Choroid plexus epithelial cell (primary cell): ENCODE results near the gene ATP10A.

ENCODE experiments used
- DNase-seq: peaks from one replicate; pipeline ENCODE4 v3.0.0-alpha.2; 2010; ENCODE audit warnings: low read depth
- H3K4me3 ChIP-seq: 2 replicates; pipeline ENCODE4 v1.5.1; 2011; ENCODE audit warnings: low read depth, mild to moderate bottlenecking, control low read depth, low read length, moderate library complexity
- CTCF ChIP-seq: conservative IDR thresholded peaks from 2 replicates; pipeline ENCODE4 v1.5.1; 2011; ENCODE audit warnings: low read depth, mild to moderate bottlenecking, control low read depth, inconsistent platforms, low read length, moderate library complexity

The ATP10A gene

GRCh38 chr15:25719101-25719985 lies 143.8 kb downstream of the ATP10A start:
- TF ChIP-seq CTCF, result no peak
- no peak for DNase-seq
- no peak overlapping the region for H3K4me3 ChIP-seq

GRCh38 chr15:25718597-25718996 lies 144.5 kb downstream of the ATP10A start:
- no peak for DNase-seq
- H3K4me3 ChIP-seq, result no peak overlapping the region
- TF ChIP-seq CTCF, result no peak

- no peak overlapping the region for H3K4me3 ChIP-seq
- no peak for TF ChIP-seq CTCF
- no peak for DNase-seq
These were observed 145.0 kb downstream of the ATP10A start for GRCh38 chr15:25718169-25718536.

DNA sequence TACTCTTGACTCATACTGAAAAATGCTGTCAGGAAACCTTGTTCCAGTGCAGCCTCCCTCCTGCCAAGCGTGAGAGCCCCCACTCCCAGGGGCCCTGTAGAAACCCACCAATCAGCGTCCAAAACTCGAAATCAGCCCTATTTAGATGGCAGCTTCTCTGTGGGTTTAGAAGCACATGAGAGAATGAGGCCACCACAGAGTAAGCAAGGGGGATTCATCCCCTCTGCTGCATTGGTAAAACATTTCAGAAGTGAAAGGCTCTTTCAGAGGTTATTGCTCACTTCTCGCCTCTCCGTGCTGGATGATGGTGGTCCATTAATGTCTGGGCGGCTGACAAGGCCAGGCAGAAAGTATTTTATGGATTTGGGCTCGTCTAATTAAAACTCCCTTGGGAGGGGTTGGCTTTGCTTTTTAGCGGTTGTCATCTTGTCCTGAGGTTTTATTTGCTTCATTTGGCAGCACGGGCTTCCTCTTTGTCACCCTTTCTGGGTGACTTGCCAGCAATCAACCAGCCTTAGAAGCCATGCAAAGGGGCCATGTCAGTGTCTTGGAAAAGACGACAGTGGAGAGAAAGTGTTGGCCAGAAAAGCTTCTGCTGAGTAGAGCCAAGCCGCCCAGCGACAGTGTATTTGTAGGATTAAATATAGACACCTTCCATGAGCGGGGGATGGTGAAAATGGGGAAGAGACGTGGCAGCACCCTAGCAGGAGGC lies 145.5 kb downstream of the ATP10A start:
- no peak for DNase-seq
- TF ChIP-seq CTCF, result no peak
- no peak overlapping the region for H3K4me3 ChIP-seq

GRCh38 chr15:25717127-25717456 lies 146.0 kb downstream of the ATP10A start:
- DNase-seq, result no peak
- no peak for TF ChIP-seq CTCF

DNA sequence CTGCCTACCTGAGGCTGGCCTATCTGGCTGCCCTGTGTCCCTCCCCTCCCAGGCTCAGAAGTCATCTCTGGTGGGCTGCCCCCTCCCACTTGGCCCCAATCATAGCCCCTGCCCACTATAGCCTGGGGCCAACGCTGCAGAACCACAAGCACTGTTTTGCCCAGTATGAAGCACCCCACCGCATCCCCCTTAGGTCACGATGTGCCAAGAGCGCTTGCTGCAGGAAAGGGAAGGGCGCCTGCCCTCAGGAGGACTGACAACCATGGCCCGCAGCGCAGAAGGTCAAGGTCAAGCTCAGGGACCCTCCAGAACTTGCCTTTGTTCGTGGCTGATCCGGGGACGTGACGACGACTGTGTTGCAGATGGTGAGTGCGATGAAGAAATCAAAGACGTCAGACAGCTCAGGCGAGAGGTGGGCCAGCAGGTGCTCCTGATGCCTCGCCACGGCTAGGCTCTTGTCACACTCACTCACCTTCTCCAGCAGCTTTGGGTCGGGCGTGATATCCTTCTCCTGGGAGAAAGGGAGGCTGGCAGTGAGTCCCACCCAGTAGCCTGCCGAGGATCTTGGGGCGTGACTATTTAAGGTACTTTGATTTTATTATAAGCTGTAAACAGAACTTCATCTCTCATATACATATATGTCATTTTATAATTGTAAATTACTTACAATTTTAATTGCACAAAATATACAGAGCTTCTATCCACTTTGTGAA lies 146.6 kb downstream of the ATP10A start:
- no peak for TF ChIP-seq CTCF
- no peak overlapping the region for H3K4me3 ChIP-seq
- DNase-seq, result no peak

More at GRCh38 chr15:25717127-25717456, 146.0 kb downstream of the ATP10A start:
- no peak overlapping the region for H3K4me3 ChIP-seq
